ENCODE data around the gene UBE2D2.
A peak's percentile ranks its signal among the peaks of the same experiment; 100 is the strongest.

UBE2D2 gene

DNA sequence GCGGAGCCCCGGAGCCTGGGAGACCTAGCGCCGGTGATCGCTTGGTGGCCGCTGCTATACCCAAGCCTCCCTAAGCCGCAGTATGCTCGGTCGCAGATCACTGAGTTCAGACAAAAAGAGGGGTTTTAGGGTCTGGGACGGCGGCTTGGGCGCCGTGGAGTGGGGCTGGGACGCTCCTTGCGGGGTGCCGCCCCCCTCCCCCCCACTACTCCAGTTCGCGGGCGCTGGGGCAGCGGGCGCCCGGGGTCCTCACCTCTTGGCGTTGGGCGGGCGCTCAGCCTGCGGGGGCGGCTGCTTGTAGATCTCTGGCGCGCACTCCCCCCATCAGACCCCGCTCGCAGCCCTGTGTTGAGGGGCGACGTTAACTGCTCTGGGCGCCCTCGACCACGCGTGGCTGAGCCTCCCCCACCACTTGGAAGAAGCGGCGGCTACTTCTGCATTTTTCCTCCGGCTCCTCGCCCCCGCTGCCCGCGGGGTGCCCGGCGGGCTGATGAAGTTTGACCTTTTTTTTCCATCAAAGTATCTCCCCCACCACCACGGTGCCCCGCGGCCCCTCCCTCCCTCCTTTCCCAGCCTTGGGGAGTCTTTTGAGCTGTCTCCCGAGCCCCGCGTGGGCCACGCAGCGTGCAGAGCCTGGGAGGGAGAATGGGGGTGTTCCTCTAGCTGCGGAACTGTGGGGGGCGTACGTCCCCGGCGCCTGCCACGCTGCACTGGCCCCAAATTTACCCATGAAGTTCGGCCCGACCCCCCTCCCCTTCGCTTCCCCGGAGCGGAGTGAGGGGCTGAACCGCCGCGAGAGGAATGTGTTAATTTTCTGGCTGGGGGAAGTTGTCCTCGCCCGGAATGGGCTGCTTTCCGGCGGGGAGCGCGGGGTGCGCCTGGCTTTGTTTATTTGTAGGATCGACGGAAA, 88.2 kb downstream of the UBE2D2 start:
- peak overlapping the region; percentile 89 for H3K4me3 ChIP-seq (ENCODE audit: low read depth, low read length)
- TF ChIP-seq CTCF (IDR thresholded peaks at IDR 0.05; ENCODE audit: low read depth, low read length) = no peak
- in situ Hi-C loops (cut with HindIII; ENCODE audit: low sequenced_read_pairs) = loop anchor here (25.0 kb wide), 1 partner anchor 113 kb away; no protein-coding TSS in a partner anchor
- peak; percentile 34 for DNase-seq (ENCODE audit: low read depth, low spot score)

- in situ Hi-C loops (cut with HindIII; ENCODE audit: low sequenced_read_pairs) = no loop called here
- H3K4me3 ChIP-seq (ENCODE audit: low read depth, low read length) = peak overlapping the region; percentile 89
- TF ChIP-seq CTCF (IDR thresholded peaks at IDR 0.05; ENCODE audit: low read depth, low read length) = peak; percentile 53
- peak; percentile 39 for DNase-seq (ENCODE audit: low read depth, low spot score)
Observed at GRCh38 chr5:139650031-139650688, 89.0 kb downstream of the UBE2D2 start.

GRCh38 chr5:139650689-139651042, 89.5 kb downstream of the UBE2D2 start:
- peak overlapping the region; percentile 89 for H3K4me3 ChIP-seq (ENCODE audit: low read depth, low read length)
- no peak for TF ChIP-seq CTCF (IDR thresholded peaks at IDR 0.05; ENCODE audit: low read depth, low read length)
- peak; percentile 25 for DNase-seq (ENCODE audit: low read depth, low spot score)
- in situ Hi-C loops (cut with HindIII; ENCODE audit: low sequenced_read_pairs) = no loop called here

DNA sequence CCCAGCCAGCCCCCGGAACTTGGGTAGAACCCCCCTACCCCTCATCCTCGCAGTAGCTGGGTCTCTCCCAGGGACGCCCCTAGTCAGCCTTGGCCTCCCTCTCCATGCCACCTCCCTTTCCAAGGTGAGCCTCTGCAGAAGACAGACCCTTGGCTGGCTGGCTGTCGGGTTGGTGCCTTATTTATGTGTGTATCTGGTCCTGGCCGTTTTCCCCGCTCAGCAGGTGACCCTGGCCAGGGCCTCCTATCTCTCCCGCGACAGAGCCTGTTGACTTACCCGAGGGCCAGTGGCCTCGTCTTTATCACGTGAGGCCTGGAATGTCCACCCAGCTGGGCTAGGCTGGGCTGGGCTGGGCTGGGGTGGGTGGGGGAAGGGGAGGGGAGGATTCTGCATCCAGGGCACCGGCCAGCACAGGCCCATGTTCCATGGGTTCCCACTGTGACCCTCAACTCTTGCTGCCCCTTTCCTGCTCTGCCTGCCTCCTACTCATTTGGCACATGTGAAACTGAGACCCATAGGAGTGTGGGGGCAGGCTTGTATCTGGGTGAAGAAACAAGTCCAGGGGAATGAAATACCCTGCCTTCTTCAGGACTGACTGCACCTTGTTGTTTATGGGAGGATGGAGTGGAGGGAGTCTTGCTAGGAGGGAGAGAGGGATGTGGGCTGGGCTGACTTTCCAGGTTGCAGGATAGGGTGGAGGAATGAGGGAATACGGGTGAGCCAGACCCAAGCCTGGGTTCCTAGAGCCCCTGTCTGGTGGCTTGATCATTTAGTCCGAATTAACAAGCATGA, 90.1 kb downstream of the UBE2D2 start:
- no peak for TF ChIP-seq CTCF (IDR thresholded peaks at IDR 0.05; ENCODE audit: low read depth, low read length)
- H3K4me3 ChIP-seq (ENCODE audit: low read depth, low read length) = peak overlapping the region; percentile 89
- DNase-seq (ENCODE audit: low read depth, low spot score) = peak; percentile 51
- in situ Hi-C loops (cut with HindIII; ENCODE audit: low sequenced_read_pairs) = no loop called here

GRCh38 chr5:139651853-139652787, 91.0 kb downstream of the UBE2D2 start:
- DNase-seq (ENCODE audit: low read depth, low spot score) = peak; percentile 84
- in situ Hi-C loops (cut with HindIII; ENCODE audit: low sequenced_read_pairs) = no loop called here
- H3K4me3 ChIP-seq (ENCODE audit: low read depth, low read length) = peak overlapping the region; percentile 89
- no peak for TF ChIP-seq CTCF (IDR thresholded peaks at IDR 0.05; ENCODE audit: low read depth, low read length)

Data from astrocyte of the spinal cord (primary cell).